Neural progenitor cell (in vitro differentiated cells): ENCODE data around the gene IGFLR1.

Experiments
- EZH2 ChIP-seq: fragments of 200-600 bp; sonication (generic); IDR thresholded peaks from 2 replicates; pipeline ENCODE4 v1.6.1; 2017; ENCODE audit warnings: antibody characterized with exemption, mild to moderate bottlenecking, moderate library complexity
- EZH2phosphoT487 ChIP-seq: fragments of 200-600 bp; sonication (generic); IDR thresholded peaks from 2 replicates; pipeline ENCODE4 v1.6.1; 2017; ENCODE audit warnings: antibody characterized with exemption
- TF ChIP-seq, protein P1 (sequence below): fragments of 200-600 bp; sonication (generic); IDR thresholded peaks from 2 replicates; pipeline ENCODE4 v1.5.1; 2017; ENCODE audit warnings: antibody characterized with exemption, mild to moderate bottlenecking

DNA sequence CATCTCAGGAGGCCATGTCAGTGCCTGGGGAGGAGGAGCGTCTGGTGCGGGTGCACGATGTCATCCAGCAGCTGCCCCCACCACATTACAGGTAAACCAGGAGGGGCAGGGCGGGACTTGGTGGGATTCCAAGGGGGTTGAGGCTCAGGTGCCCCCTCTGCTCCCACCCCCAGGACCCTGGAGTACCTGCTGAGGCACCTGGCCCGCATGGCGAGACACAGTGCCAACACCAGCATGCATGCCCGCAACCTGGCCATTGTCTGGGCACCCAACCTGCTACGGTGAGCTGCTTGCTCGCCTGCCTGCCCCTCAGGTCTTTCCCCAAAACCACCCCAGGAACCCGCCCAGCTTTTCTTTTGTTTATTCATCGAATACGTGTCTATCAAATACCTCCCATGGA is 40.3 kb upstream of the IGFLR1 start:
- TF ChIP-seq EZH2 (no peak), EZH2phosphoT487 (no peak)
- TF ChIP-seq, protein P1, sequence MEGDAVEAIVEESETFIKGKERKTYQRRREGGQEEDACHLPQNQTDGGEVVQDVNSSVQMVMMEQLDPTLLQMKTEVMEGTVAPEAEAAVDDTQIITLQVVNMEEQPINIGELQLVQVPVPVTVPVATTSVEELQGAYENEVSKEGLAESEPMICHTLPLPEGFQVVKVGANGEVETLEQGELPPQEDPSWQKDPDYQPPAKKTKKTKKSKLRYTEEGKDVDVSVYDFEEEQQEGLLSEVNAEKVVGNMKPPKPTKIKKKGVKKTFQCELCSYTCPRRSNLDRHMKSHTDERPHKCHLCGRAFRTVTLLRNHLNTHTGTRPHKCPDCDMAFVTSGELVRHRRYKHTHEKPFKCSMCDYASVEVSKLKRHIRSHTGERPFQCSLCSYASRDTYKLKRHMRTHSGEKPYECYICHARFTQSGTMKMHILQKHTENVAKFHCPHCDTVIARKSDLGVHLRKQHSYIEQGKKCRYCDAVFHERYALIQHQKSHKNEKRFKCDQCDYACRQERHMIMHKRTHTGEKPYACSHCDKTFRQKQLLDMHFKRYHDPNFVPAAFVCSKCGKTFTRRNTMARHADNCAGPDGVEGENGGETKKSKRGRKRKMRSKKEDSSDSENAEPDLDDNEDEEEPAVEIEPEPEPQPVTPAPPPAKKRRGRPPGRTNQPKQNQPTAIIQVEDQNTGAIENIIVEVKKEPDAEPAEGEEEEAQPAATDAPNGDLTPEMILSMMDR: no peak
